PC-9 (cell line): ENCODE measurements around the gene CRTC2. TPM values are rescaled to one million over a fixed set of nuclear protein-coding genes. Genes with fewer than 3 reads are reported as not detected.

ENCODE experiments used
- BruUV-seq: library from RNA; stranded (reverse); fragments of 400-500 nt; replicated peaks from 2 replicates; lab custom pipeline; 2021; lab: Mats Ljungman, UMichigan
- CTCF ChIA-PET: fragments of 300-600 bp; sonication (Branson Sonifier 250); formaldehyde crosslinking; loops from one replicate; lab custom pipeline; 2022; ENCODE audit warnings: antibody characterized with exemption; lab: Charles Lee
- POLR2A ChIA-PET: fragments of 300-600 bp; sonication (Branson Sonifier 250); formaldehyde crosslinking; loops from one replicate; lab custom pipeline; 2022; ENCODE audit warnings: antibody characterized with exemption; ENCODE audit not compliant: unreplicated experiment; lab: Charles Lee
- DNase-seq, 2 experiments: peaks; one replicate each; pipeline versions ENCODE4 v3.0.0 to v3.0.0-alpha.2; 2015 to 2022; ENCODE audit warnings: mixed read lengths in 1 of 2
- H2AFZ ChIP-seq: fragments of 200-600 bp; sonication (generic); 2 replicates; pipeline ENCODE4 v1.8.1; 2017; ENCODE audit warnings: antibody characterized with exemption
- H3F3A ChIP-seq: fragments of 200-600 bp; sonication (generic); 2 replicates; pipeline ENCODE4 v1.8.1; 2017; ENCODE audit warnings: antibody characterized with exemption, mild to moderate bottlenecking, low read depth; ENCODE audit not compliant: insufficient read depth
- H3K27ac ChIP-seq: fragments of 200-600 bp; sonication (generic); 2 replicates; pipeline ENCODE4 v1.6.1; 2016; ENCODE audit warnings: mixed run types
- H3K27me3 ChIP-seq: fragments of 200-600 bp; sonication (generic); 2 replicates; pipeline ENCODE4 v1.6.1; 2016; ENCODE audit warnings: low read depth, mixed run types; ENCODE audit not compliant: insufficient read depth
- H3K36me3 ChIP-seq: fragments of 200-600 bp; sonication (generic); 2 replicates; pipeline ENCODE4 v1.6.1; 2016; ENCODE audit warnings: low read depth, mixed run types
- H3K4me1 ChIP-seq: fragments of 200-600 bp; sonication (generic); replicated peaks from 2 replicates; pipeline ENCODE4 v1.6.1; 2016; ENCODE audit warnings: mixed run types; ENCODE audit not compliant: insufficient read depth
- H3K4me2 ChIP-seq: fragments of 200-600 bp; sonication (generic); 2 replicates; pipeline ENCODE4 v1.6.1; 2017; ENCODE audit warnings: mixed run types
- H3K4me3 ChIP-seq: fragments of 200-600 bp; sonication (generic); 2 replicates; pipeline ENCODE4 v1.6.1; 2016; ENCODE audit warnings: mixed run types
- H3K79me2 ChIP-seq: fragments of 200-600 bp; sonication (generic); 2 replicates; pipeline ENCODE4 v1.6.1; 2017; ENCODE audit warnings: low read depth, mixed run types
- H3K9me2 ChIP-seq: fragments of 200-600 bp; sonication (generic); 2 replicates; pipeline ENCODE4 v1.8.1; 2017; ENCODE audit warnings: mild to moderate bottlenecking; ENCODE audit not compliant: insufficient read depth
- H3K9me3 ChIP-seq: fragments of 200-600 bp; sonication (generic); 2 replicates; pipeline ENCODE4 v1.8.1; 2016; ENCODE audit warnings: low read depth; ENCODE audit not compliant: insufficient read depth
- H4K20me1 ChIP-seq: fragments of 200-600 bp; sonication (generic); 2 replicates; pipeline ENCODE4 v1.8.1; 2017; ENCODE audit not compliant: insufficient read depth
- EZH2 ChIP-seq: fragments of 200-600 bp; sonication (generic); IDR thresholded peaks from 2 replicates; pipeline ENCODE4 v1.8.0; 2017; ENCODE audit warnings: antibody characterized with exemption, low read depth
- intact Hi-C: fragments of 100-400 bp; cut with micrococcal nuclease; formaldehyde crosslinking; loops from one replicate; pipeline ENCODE4 v1.10.0; 2022; ENCODE audit not compliant: unreplicated experiment
- total RNA-seq: library from RNA; stranded (reverse); gene quantifications from 2 replicates; pipeline ENCODE4 v1.2.3, GENCODE V29; 2021
- TF ChIP-seq, protein P1 (sequence below): fragments of 200-600 bp; sonication (generic); conservative IDR thresholded peaks from 2 replicates; pipeline ENCODE4 v1.6.1; 2017; ENCODE audit warnings: mixed run types, antibody characterized with exemption, mild to moderate bottlenecking, moderate library complexity

The CRTC2 gene
- total RNA-seq, 1 experiment from 2014 or later: 63.6 TPM

DNA sequence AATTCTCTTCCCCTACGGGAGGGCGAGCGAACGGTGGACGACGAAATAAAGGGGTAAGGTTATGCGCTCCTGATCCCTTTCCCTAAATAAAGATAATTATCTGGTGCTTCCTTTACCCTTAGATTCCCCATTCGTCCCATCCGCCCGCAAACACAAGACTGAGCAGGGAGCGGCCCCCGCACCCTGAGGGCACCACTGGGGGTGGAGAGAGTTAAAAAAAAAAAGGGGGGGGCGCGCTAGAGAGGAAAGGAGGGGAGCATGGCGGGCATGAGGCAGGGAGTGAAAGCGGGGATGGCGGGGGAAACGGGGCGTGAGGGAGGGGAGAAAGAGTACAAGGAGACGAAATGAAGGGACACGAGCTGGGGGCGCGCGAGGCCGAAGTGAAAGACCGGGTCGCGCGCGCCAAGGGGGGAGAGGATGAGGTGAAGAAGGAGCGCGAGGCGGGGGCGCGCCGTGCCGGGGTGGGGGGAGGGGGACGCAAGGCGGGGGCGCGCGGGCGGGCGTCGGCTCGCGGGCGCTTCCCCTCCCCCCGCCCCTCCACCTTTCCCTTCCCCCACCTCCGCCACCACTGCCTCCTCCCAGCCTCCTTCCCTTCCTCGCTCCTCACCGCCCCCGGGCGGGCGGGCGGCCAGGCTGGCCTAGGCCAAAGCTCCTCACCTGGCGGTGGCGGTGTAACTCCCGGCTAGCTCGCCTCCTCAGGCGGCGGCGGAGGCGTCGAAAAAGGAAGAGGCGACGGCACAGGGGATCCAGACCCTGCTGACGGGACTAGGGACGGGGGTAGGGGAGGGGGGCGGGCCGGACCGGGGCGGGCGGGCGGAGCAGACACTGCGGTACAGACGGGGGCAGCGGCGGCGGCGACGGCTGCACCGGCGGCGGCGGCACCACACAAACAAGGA lies 36.1 kb downstream of the CRTC2 start:
- TF ChIP-seq, protein P1, sequence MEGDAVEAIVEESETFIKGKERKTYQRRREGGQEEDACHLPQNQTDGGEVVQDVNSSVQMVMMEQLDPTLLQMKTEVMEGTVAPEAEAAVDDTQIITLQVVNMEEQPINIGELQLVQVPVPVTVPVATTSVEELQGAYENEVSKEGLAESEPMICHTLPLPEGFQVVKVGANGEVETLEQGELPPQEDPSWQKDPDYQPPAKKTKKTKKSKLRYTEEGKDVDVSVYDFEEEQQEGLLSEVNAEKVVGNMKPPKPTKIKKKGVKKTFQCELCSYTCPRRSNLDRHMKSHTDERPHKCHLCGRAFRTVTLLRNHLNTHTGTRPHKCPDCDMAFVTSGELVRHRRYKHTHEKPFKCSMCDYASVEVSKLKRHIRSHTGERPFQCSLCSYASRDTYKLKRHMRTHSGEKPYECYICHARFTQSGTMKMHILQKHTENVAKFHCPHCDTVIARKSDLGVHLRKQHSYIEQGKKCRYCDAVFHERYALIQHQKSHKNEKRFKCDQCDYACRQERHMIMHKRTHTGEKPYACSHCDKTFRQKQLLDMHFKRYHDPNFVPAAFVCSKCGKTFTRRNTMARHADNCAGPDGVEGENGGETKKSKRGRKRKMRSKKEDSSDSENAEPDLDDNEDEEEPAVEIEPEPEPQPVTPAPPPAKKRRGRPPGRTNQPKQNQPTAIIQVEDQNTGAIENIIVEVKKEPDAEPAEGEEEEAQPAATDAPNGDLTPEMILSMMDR: no peak
- no peak for TF ChIP-seq EZH2
- Histone ChIP-seq H3K27me3 (no peaks in the 10 kb centered on the region), H3K79me2 (peaks cover 49% of the 10 kb centered on the region), H3K9me2 (no peaks in the 10 kb centered on the region), H3K27ac (peak overlapping the region; percentile 49), H2AFZ (peak overlapping the region; percentile 76; the same call in 1 of the 2 replicates), H3K36me3 (no peaks in the 10 kb centered on the region; the same call in 1 of the 2 replicates), H3K4me3 (peak overlapping the region; percentile 70), H3K4me1 (peaks cover 32% of the 10 kb centered on the region), H3K4me2 (peak overlapping the region; percentile 87), H4K20me1 (peaks cover 44% of the 10 kb centered on the region), H3K9me3 (no peaks in the 10 kb centered on the region), H3F3A (peaks cover 15% of the 10 kb centered on the region; the same call in 1 of the 2 replicates)
- CTCF ChIA-PET: interaction anchor here (0.7 kb wide), 1 partner anchor 356 kb away, joined by 4 read pairs; no protein-coding TSS in a partner anchor
- peak; percentile 7 to 53 for DNase-seq
- POLR2A ChIA-PET: interaction anchor here (0.6 to 0.7 kb wide), 5 partner anchors 41 to 1014 kb away, joined by 3 to 12 read pairs (median 4); partner anchors contain the start of genes PMVK and RPS27
- intact Hi-C loops: loop anchor here (10.0 kb wide), 1 partner anchor 118 kb away; no protein-coding TSS in a partner anchor
- BruUV-seq: no TSS peak

DNA sequence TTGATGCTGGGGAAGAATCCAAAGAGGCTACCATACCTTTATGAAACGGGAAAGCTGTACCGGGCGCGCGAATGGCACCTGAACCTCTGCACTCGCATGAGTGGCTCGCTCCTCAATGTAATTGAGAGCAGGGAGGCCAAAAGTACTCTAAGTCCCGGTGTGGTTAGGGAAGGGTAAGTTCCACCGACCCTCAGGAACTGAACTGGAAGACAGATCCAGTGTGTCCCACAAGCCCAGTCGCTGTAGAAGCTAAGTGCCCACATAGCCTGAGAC lies 36.7 kb downstream of the CRTC2 start:
- no peaks in the 10 kb centered on the region for H3K9me2 ChIP-seq
- peak overlapping the region; percentile 87 for H3K4me2 ChIP-seq
- peaks cover 55% of the 10 kb centered on the region for H3K79me2 ChIP-seq
- ChIA-PET CTCF (no interaction called here), POLR2A (interaction anchor here (0.6 kb wide), 1 partner anchor 386 kb away, joined by 3 read pairs; no protein-coding TSS in a partner anchor)
- TF ChIP-seq, protein P1: no peak
- no peak for TF ChIP-seq EZH2
- no peaks in the 10 kb centered on the region for H3K27me3 ChIP-seq
- peaks cover 50% of the 10 kb centered on the region for H4K20me1 ChIP-seq
- H3K36me3 ChIP-seq: no peaks in the 10 kb centered on the region; the same call in 1 of the 2 replicates
- peak in 1 of 2 experiments; percentile 10 for DNase-seq
- BruUV-seq: TSS peak; percentile 26
- 0 out of 2 replicates have a peak overlapping the region, but pooled peaks have one; percentile 76 for H2AFZ ChIP-seq
- intact Hi-C loops: loop anchor here (10.0 kb wide), 1 partner anchor 117 kb away; no protein-coding TSS in a partner anchor
- peaks cover 15% of the 10 kb centered on the region; the same call in 1 of the 2 replicates for H3F3A ChIP-seq
- peak overlapping the region; percentile 70 for H3K4me3 ChIP-seq
- no peaks in the 10 kb centered on the region for H3K9me3 ChIP-seq
- H3K4me1 ChIP-seq: peaks cover 32% of the 10 kb centered on the region
- H3K27ac ChIP-seq: peak overlapping the region; percentile 49; the same call in 1 of the 2 replicates

DNA sequence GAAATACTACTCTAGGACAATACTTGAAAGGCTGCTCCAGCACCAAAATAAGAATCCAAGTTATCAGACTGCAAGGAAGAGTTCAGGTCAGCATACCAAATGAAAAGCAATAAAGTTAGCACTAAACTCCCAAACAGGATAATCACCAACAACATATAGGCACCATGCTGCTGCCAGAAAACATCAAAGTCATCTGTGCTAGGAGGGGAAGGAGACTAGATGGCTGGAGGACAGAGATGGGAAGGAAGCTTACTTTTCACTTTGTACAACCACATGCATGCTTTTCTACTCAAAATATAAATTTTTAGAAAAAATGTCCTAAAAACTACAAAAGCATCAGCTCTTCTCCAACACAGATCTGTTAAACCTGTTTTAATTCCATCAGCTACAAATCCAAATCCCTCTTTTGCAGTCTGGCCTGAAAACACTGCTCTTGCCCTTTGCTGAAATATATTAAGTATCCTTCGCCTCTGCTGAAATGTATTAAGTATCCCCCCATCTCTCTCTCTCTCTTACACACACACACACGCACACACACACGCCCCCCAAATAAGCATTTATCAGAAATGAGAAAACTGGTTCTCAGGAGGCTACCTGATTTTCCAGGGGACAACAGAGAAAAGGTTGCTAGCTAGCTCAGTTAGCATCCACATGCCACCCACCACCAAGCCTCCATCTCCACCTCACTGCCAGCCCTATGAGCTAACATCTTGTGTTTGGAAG lies 37.2 kb downstream of the CRTC2 start:
- no peak for DNase-seq
- Histone ChIP-seq H2AFZ (no peak overlapping the region), H4K20me1 (peaks cover 54% of the 10 kb centered on the region), H3K4me1 (peaks cover 32% of the 10 kb centered on the region), H3K4me3 (peak overlapping the region; percentile 70), H3K36me3 (peaks cover under 1% of the 10 kb centered on the region), H3K9me2 (no peaks in the 10 kb centered on the region), H3F3A (peaks cover 15% of the 10 kb centered on the region; the same call in 1 of the 2 replicates), H3K27ac (0 out of 2 replicates have a peak overlapping the region, but pooled peaks have one; percentile 49), H3K27me3 (no peaks in the 10 kb centered on the region), H3K79me2 (peaks cover 60% of the 10 kb centered on the region), H3K9me3 (no peaks in the 10 kb centered on the region), H3K4me2 (peak overlapping the region; percentile 87)
- POLR2A ChIA-PET: interaction anchor here (0.6 kb wide), 1 partner anchor 385 kb away, joined by 3 read pairs; no protein-coding TSS in a partner anchor
- TF ChIP-seq, protein P1: no peak
- TF ChIP-seq EZH2: no peak
- no TSS peak for BruUV-seq
- intact Hi-C loops: loop anchor here (10.0 kb wide), 1 partner anchor 116 kb away; no protein-coding TSS in a partner anchor
- CTCF ChIA-PET: no interaction called here
